Mucosa of stomach (tissue), 1 donor: ENCODE data around the gene BMI1.

ENCODE experiments used
- H3K27me3 ChIP-seq: one replicate; pipeline ENCODE4 v1.7.0; 2013; ENCODE audit warnings: mild to moderate bottlenecking, low read length; ENCODE audit not compliant: control insufficient read depth, insufficient read depth
- H3K36me3 ChIP-seq: one replicate; pipeline ENCODE4 v1.7.0; 2013; ENCODE audit warnings: low read length; ENCODE audit not compliant: control insufficient read depth, insufficient read depth
- H3K4me1 ChIP-seq: one replicate; pipeline ENCODE4 v1.7.0; 2013; ENCODE audit warnings: mild to moderate bottlenecking, low read length; ENCODE audit not compliant: control insufficient read depth, insufficient read depth
- H3K4me3 ChIP-seq: one replicate; pipeline ENCODE4 v1.7.0; 2013; ENCODE audit warnings: low read length
- H3K9ac ChIP-seq: one replicate; pipeline ENCODE4 v1.7.0; 2013; ENCODE audit warnings: mild to moderate bottlenecking, low read length, moderate library complexity
- H3K9me3 ChIP-seq: one replicate; pipeline ENCODE4 v1.7.0; 2013; ENCODE audit warnings: mild to moderate bottlenecking, low read length, moderate library complexity; ENCODE audit not compliant: control insufficient read depth
- donor health status: Pancreatic carcinoma.

Gene BMI1

DNA sequence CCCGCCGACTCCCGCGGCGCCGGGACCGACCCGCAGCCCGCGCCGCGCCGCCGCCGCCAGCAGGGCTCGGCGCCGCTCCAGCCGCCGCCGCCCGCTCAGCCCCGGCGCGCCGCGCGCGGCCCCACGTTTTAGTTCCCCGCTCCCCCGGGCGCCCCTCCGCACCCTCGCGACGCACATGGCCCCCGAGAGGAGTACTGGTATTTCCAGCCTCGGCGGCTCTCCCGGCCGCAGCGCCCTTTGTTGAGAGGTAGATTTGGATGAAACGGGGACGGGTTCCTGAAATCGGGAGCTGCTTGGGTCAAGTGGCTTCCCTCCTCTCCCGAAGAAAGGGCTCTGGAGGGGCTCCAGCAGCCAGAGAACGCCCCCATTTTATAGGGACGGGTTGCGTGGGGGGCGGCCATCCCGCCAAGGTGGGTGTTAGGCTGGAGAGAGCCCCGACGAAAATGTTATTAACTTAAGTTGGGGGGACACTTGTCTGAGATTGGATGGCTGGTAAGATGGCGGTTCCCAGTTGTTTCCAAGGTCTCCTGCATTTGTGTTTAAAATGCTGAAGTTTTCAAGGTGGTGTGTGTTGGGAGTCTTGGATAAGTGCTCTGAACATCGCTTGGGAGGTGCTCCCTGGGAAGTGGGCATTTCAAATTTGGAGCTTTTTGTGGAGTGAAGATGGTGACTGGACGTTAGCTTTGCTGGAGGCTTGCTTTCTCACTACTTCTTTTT is 1.2 kb downstream of the BMI1 start:
- H3K4me1 ChIP-seq: peaks cover 19% of the 10 kb centered on the region
- H3K27me3 ChIP-seq: peaks cover 33% of the 10 kb centered on the region
- peak overlapping the region; percentile 62 for H3K9ac ChIP-seq
- no peaks in the 10 kb centered on the region for H3K36me3 ChIP-seq
- peak overlapping the region; percentile 40 for H3K4me3 ChIP-seq
- H3K9me3 ChIP-seq: no peaks in the 10 kb centered on the region

DNA sequence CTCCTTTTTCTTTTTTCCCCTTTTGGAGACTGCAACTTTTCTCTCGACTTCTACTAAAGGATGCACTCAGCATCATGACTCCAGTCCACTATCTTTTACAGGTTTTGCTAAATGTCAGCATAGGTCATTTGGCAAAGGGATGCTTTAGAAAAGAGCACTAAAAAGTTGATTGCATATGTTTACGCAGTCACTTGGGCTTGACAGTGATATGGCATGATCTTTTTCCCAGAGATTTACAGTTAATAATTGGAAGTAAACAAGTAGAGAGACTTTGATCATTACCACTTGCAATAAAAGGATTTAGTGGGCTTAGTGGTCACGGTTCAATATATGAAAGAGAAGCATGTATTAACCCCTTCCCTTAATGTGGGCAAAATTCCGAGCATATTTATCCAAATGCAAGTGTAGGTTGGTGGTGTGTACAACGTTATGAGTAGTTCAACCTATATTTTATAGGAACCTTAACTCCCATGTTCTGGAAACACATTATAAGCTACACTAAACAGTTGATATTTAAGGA is 1.8 kb downstream of the BMI1 start:
- no peaks in the 10 kb centered on the region for H3K9me3 ChIP-seq
- H3K36me3 ChIP-seq: no peaks in the 10 kb centered on the region
- peaks cover 33% of the 10 kb centered on the region for H3K27me3 ChIP-seq
- peak overlapping the region; percentile 40 for H3K4me3 ChIP-seq
- peak overlapping the region; percentile 62 for H3K9ac ChIP-seq
- H3K4me1 ChIP-seq: peaks cover 16% of the 10 kb centered on the region

DNA sequence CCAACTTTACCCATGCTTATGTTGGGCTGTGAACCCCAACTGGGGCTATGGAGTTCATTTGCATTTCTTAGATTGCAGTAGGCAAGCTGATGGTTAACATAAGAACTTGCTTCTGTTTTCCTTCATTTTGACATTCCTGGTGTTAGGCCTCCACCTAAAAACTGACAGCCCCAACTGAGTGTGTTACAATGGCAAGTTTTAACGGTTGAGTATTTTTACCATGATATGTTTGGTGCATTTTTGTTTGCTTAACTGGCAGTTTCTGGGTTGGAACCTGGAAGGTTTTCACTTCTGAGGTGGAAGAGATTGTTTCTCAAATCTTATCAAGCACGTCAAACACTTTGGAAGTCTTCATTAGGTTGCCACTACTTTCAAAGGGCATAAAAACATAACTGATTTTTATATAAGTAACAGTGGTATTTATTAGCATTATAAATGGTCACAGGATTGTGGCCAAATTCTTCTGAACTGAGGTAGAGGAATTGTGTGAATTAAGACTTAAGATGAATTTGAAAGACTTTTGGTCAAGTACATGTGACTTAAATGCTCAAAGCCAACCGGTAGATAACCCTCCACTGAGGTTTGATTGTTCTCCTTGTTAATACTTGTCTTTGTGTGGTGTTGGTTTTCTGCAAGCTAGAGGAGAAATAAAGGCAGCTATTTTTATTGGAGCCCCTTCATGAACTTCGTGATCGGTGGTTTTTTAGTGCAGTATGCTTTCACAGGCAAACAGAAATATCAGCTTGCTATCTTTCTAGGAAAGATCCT is 2.8 kb downstream of the BMI1 start:
- Histone ChIP-seq H3K4me1 (peaks cover 16% of the 10 kb centered on the region), H3K4me3 (no peak overlapping the region)

DNA sequence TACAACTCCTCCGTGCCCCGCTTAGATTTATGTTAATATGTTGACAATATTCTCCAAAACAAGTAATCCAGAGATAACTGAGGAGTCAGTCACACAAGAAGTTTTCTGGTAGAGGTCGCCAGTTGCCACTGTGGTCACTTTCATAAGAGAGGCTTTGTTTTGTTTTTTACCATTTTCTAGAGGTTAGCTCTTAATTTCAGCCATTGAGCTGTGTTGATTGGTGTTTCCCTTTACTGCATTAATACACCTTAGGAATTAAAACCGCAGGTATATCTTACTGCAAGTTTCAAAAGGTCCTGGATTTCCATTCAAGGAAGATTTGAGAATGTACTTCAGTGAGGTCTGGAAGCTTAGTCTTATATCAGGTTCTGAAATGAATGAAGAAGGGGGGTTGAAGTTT is 3.5 kb downstream of the BMI1 start:
- H3K4me3 ChIP-seq: no peak overlapping the region
- H3K4me1 ChIP-seq: peaks cover 16% of the 10 kb centered on the region
- H3K9me3 ChIP-seq: no peaks in the 10 kb centered on the region
- peaks cover 33% of the 10 kb centered on the region for H3K27me3 ChIP-seq
- H3K9ac ChIP-seq: no peak overlapping the region
- no peaks in the 10 kb centered on the region for H3K36me3 ChIP-seq

More for the DNA sequence above, 2.8 kb downstream of the BMI1 start:
- H3K27me3 ChIP-seq: peaks cover 33% of the 10 kb centered on the region
- H3K9me3 ChIP-seq: no peaks in the 10 kb centered on the region
- no peaks in the 10 kb centered on the region for H3K36me3 ChIP-seq
- no peak overlapping the region for H3K9ac ChIP-seq

DNA sequence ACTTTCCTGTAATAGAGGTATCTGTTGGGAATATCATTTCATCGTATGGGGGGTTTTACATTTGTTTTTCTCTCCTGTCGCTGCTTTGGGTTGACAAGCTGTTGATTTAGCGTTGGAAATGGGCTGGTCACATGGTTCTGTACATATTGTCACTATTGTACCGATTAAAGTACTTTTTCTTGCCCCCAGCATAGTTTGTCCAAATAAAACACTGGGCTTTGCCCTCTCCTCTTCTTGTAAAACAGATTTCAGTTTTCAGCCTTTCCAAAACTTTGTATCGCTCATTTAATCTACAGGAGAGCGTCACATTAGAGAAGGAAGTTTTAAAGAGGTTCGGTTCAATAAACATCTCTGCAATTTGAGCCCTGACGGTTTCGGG is 4.0 kb downstream of the BMI1 start:
- H3K4me1 ChIP-seq: peaks cover 14% of the 10 kb centered on the region
- peaks cover 33% of the 10 kb centered on the region for H3K27me3 ChIP-seq
- H3K9ac ChIP-seq: no peak overlapping the region
- H3K4me3 ChIP-seq: peak overlapping the region; percentile 16
- no peaks in the 10 kb centered on the region for H3K36me3 ChIP-seq
- H3K9me3 ChIP-seq: no peaks in the 10 kb centered on the region

DNA sequence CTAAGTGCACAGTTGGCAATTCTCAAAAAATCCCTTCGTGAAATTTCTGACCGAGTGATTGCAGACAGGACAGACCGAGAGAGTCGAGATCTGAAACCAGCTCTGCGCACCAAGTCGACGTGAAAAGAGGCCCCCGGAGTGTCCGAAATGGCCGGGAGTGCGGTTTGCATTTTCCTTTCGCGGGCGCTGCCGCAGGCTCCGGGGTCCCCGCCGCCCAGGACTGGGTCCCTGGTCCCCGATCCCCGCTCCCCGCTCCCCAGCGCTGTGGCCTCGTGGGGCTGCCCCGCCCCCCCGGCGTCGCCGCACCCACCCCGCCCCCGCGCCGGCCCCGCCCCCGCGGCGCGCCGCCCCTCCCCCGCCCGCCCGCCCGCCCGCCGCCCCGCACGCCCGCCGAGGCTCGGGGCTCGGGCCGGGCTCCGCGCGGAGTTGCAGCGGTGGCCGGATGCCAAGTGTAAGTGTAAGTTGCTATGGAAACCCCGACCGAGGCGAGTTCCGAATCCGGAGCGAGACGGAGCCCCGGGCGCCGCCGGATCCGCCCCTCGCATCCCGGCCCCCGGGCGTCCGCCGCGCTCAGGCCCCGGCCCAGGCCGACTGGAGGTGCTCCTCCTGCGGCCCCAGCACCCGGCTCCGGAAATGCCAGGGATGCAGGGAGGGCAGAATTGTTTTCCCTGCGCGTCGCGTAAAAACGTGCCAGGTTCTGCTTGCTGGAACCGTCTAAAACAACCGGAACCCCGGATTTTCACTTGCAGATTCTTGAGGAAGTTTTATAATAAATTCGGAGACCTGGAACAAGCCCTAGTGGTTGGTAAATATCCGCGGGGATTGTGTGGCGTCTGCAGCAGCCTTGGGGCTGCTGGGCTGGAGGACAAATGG is 4.6 kb downstream of the BMI1 start:
- Histone ChIP-seq H3K9ac (no peak overlapping the region), H3K4me1 (peaks cover 11% of the 10 kb centered on the region), H3K9me3 (no peaks in the 10 kb centered on the region), H3K4me3 (peak overlapping the region; percentile 16), H3K36me3 (no peaks in the 10 kb centered on the region), H3K27me3 (peaks cover 33% of the 10 kb centered on the region)

DNA sequence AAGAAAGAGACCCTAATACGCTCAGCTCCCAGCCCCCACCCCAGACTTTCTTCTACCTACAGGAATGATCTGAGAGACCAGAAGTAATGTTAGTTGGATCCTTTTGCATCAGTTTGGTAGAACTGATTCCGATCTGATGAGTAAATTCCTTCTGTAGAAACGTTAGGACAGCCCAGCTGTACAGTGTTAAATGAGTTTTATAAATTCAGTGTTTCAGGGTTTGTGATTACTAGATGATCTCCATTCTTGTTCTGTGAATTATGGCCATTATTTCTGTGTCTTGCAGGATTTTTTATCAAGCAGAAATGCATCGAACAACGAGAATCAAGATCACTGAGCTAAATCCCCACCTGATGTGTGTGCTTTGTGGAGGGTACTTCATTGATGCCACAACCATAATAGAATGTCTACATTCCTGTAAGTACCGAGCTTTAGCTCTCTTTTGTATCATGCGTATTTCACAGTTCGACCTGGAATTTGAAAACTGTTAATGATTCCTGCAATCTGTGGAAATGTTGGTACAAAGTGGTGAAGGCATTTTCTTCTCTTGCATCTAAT is 5.3 kb downstream of the BMI1 start:
- Histone ChIP-seq H3K4me3 (no peak overlapping the region), H3K9me3 (no peaks in the 10 kb centered on the region), H3K9ac (no peak overlapping the region), H3K36me3 (no peaks in the 10 kb centered on the region), H3K4me1 (peaks cover 11% of the 10 kb centered on the region), H3K27me3 (peaks cover 33% of the 10 kb centered on the region)

DNA sequence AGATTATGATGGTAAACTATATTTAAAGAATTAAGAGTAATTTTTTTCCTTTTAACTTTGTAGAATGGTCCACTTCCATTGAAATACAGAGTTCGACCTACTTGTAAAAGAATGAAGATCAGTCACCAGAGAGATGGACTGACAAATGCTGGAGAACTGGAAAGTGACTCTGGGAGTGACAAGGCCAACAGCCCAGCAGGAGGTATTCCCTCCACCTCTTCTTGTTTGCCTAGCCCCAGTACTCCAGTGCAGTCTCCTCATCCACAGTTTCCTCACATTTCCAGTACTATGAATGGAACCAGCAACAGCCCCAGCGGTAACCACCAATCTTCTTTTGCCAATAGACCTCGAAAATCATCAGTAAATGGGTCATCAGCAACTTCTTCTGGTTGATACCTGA is 8.3 kb downstream of the BMI1 start:
- peaks cover 12% of the 10 kb centered on the region for H3K4me1 ChIP-seq
- H3K36me3 ChIP-seq: no peaks in the 10 kb centered on the region
- no peaks in the 10 kb centered on the region for H3K9me3 ChIP-seq
- H3K27me3 ChIP-seq: peaks cover 23% of the 10 kb centered on the region
- no peak overlapping the region for H3K9ac ChIP-seq
- H3K4me3 ChIP-seq: no peak overlapping the region

DNA sequence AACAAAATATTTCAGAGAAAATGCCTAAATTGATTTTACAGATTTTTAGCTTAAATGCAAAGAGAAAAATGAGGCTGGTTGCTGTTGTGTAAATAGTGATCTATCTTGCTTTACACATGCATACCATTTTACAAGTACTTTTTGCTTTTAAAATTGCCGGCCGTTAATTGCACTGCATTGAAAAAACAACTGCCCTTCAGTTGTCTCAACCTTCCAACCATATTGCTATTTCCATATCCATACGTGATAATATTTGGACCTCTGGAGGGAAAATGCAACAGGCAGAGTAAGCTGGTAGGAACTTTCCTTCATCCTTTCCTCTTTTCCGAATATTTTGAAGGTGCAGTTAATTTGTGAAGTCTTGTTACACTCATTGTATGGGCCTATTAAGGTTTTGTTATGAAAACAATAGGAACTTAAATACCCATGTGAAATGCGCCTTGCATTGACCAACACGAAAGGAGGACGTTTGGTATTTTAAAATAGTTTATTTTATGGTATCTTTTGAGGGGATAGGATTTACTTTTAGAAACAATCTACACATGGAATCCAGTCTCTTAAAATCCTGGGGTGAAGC is 11.3 kb downstream of the BMI1 start:
- no peak overlapping the region for H3K4me3 ChIP-seq
- H3K36me3 ChIP-seq: no peaks in the 10 kb centered on the region
- peaks cover 5% of the 10 kb centered on the region for H3K9me3 ChIP-seq
- H3K4me1 ChIP-seq: peaks cover 25% of the 10 kb centered on the region
- H3K27me3 ChIP-seq: peaks cover 44% of the 10 kb centered on the region
- H3K9ac ChIP-seq: no peak overlapping the region

DNA sequence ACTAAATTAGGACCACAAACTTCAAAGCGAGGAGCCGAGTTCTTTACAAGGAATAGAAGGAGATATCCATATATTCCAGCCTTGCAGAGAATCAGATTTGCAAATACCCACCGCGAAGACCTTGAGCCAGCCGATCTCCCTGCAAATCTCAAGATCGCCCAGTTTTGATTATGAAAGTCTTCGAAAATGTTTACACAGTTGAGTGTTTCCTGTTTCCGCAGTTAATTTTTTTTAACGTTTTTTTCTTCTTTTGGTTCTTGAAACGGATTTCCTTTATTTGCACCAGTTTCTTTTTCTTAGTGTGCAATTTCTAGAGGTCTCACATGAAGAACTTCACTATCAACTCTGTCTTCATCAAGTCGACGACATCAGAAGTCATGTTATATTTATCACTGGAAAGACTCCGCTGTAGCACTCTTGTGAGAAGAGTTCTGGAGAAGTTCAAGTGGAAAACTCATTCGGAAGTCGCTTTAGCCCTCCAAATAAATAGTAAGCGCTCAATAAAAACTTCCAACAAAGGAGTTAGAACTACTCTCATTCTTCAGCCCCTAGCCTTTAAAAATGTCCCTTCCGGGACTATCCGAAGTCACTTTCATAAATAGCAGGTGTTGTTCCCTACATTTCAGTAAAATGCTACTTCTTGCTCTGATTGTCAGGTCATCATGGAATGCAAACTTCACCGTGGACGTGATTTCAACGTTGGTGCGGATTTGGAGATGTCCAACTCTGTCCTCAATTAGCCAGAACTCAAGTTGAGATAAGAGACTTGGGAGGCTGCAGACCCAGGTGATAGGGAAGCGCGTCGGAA is 12.5 kb downstream of the BMI1 start:
- H3K4me3 ChIP-seq: no peak overlapping the region
- H3K9ac ChIP-seq: no peak overlapping the region
- H3K27me3 ChIP-seq: peaks cover 56% of the 10 kb centered on the region
- peaks cover 25% of the 10 kb centered on the region for H3K4me1 ChIP-seq
- peaks cover 5% of the 10 kb centered on the region for H3K9me3 ChIP-seq
- H3K36me3 ChIP-seq: no peaks in the 10 kb centered on the region

DNA sequence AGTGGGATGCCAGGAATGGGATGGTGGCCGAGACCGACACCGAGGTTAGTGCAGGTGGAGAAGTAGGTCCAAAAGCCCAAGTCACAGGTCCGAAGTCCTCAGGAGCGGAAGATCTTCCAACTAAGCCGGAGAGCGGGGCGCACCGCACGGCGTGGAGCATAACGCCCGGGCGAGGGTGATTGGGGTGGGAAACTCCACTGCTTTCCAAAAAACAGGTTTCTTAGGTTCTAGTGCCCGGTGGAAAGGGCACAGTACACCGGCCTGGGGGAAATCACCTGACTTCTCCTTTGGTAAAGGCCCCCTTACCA is 13.0 kb downstream of the BMI1 start:
- Histone ChIP-seq H3K4me3 (no peak overlapping the region), H3K36me3 (no peaks in the 10 kb centered on the region), H3K9me3 (peaks cover 5% of the 10 kb centered on the region), H3K27me3 (peaks cover 61% of the 10 kb centered on the region), H3K4me1 (peaks cover 25% of the 10 kb centered on the region), H3K9ac (no peak overlapping the region)
